Panc1 (cell line): ENCODE results near the gene SPATA16.

Experiments
- CTCF ChIP-seq: fragments of 450-650 bp; IDR thresholded peaks from 2 replicates; pipeline ENCODE4 v1.5.1; 2017; ENCODE audit warnings: mild to moderate bottlenecking
- POLR2AphosphoS5 ChIP-seq: IDR thresholded peaks from 2 replicates; pipeline ENCODE4 v1.6.1; 2012; ENCODE audit warnings: mild to moderate bottlenecking, low read depth, low read length, moderate library complexity
- SIN3A ChIP-seq: IDR thresholded peaks from 2 replicates; pipeline ENCODE4 v1.6.1; 2012; ENCODE audit warnings: low read depth, mild to moderate bottlenecking, low read length, moderate library complexity, borderline replicate concordance; ENCODE audit not compliant: insufficient read depth

- no peak for TF ChIP-seq POLR2AphosphoS5
- TF ChIP-seq SIN3A, result no peak
- no peak for TF ChIP-seq CTCF
Measured at GRCh38 chr3:172968646-172969045, 172.4 kb downstream of the SPATA16 start.
